GF-D8 (cell line): Measurements from ENCODE around the gene PALLD.
A peak's percentile ranks its signal among the peaks of the same experiment; 100 is the strongest.

Experiments used
- DNase-seq: peaks from one replicate; lab custom pipeline; 2025; lab: John Stamatoyannopoulos, UW

The PALLD gene

GRCh38 chr4:168623011-168623410 is 126.2 kb downstream of the PALLD start:
- no peak for DNase-seq

- no peak for DNase-seq
Measured at GRCh38 chr4:168623484-168623883, 126.6 kb downstream of the PALLD start.

GRCh38 chr4:168628251-168628650 is 131.4 kb downstream of the PALLD start:
- no peak for DNase-seq

- no peak for DNase-seq
Measured at GRCh38 chr4:168629566-168629965, 132.7 kb downstream of the PALLD start.

GRCh38 chr4:168630445-168631187 is 133.8 kb downstream of the PALLD start:
- no peak for DNase-seq

- DNase-seq: no peak
Measured at GRCh38 chr4:168631241-168632162, 134.7 kb downstream of the PALLD start.

GRCh38 chr4:168632301-168632725 is 135.5 kb downstream of the PALLD start:
- DNase-seq: no peak

- no peak for DNase-seq
Measured at GRCh38 chr4:168633064-168633463, 136.2 kb downstream of the PALLD start.

GRCh38 chr4:168633496-168633895 is 136.6 kb downstream of the PALLD start:
- DNase-seq: no peak

- peak; percentile 7 for DNase-seq
Measured at GRCh38 chr4:168634276-168634802, 137.5 kb downstream of the PALLD start.

GRCh38 chr4:168636040-168636439 is 139.2 kb downstream of the PALLD start:
- no peak for DNase-seq

GRCh38 chr4:168636506-168637196 is 139.8 kb downstream of the PALLD start:
- no peak for DNase-seq

- DNase-seq: no peak
Measured at GRCh38 chr4:168637872-168638756, 141.3 kb downstream of the PALLD start.

GRCh38 chr4:168639914-168640313 is 143.1 kb downstream of the PALLD start:
- no peak for DNase-seq

GRCh38 chr4:168641811-168642140 is 144.9 kb downstream of the PALLD start:
- DNase-seq: no peak

- no peak for DNase-seq
Measured at GRCh38 chr4:168642591-168642990, 145.7 kb downstream of the PALLD start.

- DNase-seq: no peak
Measured at GRCh38 chr4:168643111-168643795, 146.4 kb downstream of the PALLD start.

GRCh38 chr4:168643796-168644159 is 146.9 kb downstream of the PALLD start:
- DNase-seq: no peak

GRCh38 chr4:168646001-168646768 is 149.3 kb downstream of the PALLD start:
- DNase-seq: no peak
